ENCODE results near the gene LAS1L.
"Not testable (repeated sequence)": the region's sequence is repeated elsewhere in the genome, so short reads cannot be mapped to it uniquely, and the experiment has no call there.

The LAS1L gene

GRCh38 chrX:65534450-65535292 lies at the start of gene LAS1L:
Gene LAS1L, minus strand, starts transcription at chrX:65534787. Its CDS starts 72 bp downstream, at chrX:65534715.
- Histone ChIP-seq H3K27me3 (ENCODE audit: low read depth) (no peaks in the 10 kb centered on the region), H3K36me3 (replicated peaks) (peaks cover 25% of the 10 kb centered on the region), H3K4me1 (no peaks in the 10 kb centered on the region; the same call in 1 of the 2 replicates), H3K9me3 (no peaks in the 10 kb centered on the region), H3K4me3 (peak within 1 kb of the TSS; percentile 80)
- DNase-seq (ENCODE audit: low spot score in 2 of 2), result peak; percentile 90 to 96
- in situ Hi-C loops (cut with MboI; ENCODE audit: low sequenced_read_pairs), result loop anchor here (10.0 kb wide), 1 partner anchor 130 kb away; the partner anchor contains the start of gene MSN

GRCh38 chrX:65582450-65583082 lies 48.0 kb upstream of the LAS1L start:
- in situ Hi-C loops (cut with MboI; ENCODE audit: low sequenced_read_pairs), result loop anchor here (10.0 kb wide), 2 partner anchors 402 to 1142 kb away; no protein-coding TSS in a partner anchor

DNA sequence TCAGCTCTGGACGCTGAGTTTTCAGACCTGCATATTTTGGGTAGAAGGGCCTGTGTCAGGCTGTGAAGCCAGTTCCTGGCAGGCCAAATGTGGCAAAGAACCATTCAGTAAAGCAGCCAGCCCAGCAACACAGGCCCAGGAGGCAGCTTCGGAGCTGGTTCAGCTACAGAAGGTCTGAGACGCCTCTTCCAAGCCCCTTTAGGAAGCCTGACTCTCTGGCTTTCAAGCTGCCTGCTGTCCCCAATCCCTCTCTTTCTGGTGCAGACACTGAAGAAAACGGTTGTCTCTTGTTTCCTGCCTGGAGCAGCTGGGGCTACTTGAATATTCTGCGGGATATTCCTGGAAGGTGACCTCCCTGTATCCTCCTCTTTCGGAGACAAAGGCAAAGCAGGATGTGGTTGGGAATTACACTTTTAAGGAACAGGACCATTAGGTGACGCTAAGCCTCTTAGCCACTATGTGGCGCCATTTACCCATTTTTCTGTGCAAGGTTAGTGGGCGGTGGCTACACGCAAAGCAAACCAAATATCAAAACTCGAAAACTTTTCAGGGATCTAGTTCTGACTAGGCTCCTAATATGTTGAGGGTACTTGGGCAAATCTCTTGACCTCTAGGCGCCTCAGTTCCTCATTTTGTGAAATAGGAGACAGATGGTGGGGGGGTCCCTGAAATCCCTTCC lies 47.2 kb upstream of the LAS1L start:
- in situ Hi-C loops (cut with MboI; ENCODE audit: low sequenced_read_pairs), result loop anchor here (10.0 kb wide), 2 partner anchors 403 to 1143 kb away; no protein-coding TSS in a partner anchor

More at GRCh38 chrX:65582450-65583082, 48.0 kb upstream of the LAS1L start:
- Histone ChIP-seq H3K36me3 (replicated peaks) (no peaks in the 10 kb centered on the region), H3K9me3 (no peaks in the 10 kb centered on the region), H3K27me3 (ENCODE audit: low read depth) (no peaks in the 10 kb centered on the region), H3K4me1 (no peaks in the 10 kb centered on the region), H3K4me3 (no peak overlapping the region)
- no peak for DNase-seq (ENCODE audit: low spot score in 2 of 2)

GRCh38 chrX:65578346-65578745 lies 43.8 kb upstream of the LAS1L start:
- H3K36me3 ChIP-seq (replicated peaks), result no peaks in the 10 kb centered on the region
- no peaks in the 10 kb centered on the region for H3K4me1 ChIP-seq
- no peak overlapping the region for H3K4me3 ChIP-seq
- DNase-seq (ENCODE audit: low spot score in 2 of 2), result no peak
- in situ Hi-C loops (cut with MboI; ENCODE audit: low sequenced_read_pairs), result no loop called here
- no peaks in the 10 kb centered on the region for H3K9me3 ChIP-seq
- no peaks in the 10 kb centered on the region for H3K27me3 ChIP-seq (ENCODE audit: low read depth)

More for the DNA sequence above, 47.2 kb upstream of the LAS1L start:
- Histone ChIP-seq H3K4me3 (no peak overlapping the region), H3K36me3 (replicated peaks) (no peaks in the 10 kb centered on the region), H3K4me1 (no peaks in the 10 kb centered on the region), H3K9me3 (no peaks in the 10 kb centered on the region), H3K27me3 (ENCODE audit: low read depth) (no peaks in the 10 kb centered on the region)
- peak; percentile 75 to 76 for DNase-seq (ENCODE audit: low spot score in 2 of 2)

GRCh38 chrX:65576160-65576559 lies 41.6 kb upstream of the LAS1L start:
- no peak overlapping the region for H3K4me3 ChIP-seq
- in situ Hi-C loops (cut with MboI; ENCODE audit: low sequenced_read_pairs), result no loop called here
- DNase-seq (ENCODE audit: low spot score in 2 of 2), result no peak
- H3K36me3 ChIP-seq (replicated peaks), result no peaks in the 10 kb centered on the region
- no peaks in the 10 kb centered on the region for H3K27me3 ChIP-seq (ENCODE audit: low read depth)
- H3K4me1 ChIP-seq, result no peaks in the 10 kb centered on the region
- H3K9me3 ChIP-seq, result no peaks in the 10 kb centered on the region

- in situ Hi-C loops (cut with MboI; ENCODE audit: low sequenced_read_pairs), result no loop called here
- no peaks in the 10 kb centered on the region for H3K9me3 ChIP-seq
- DNase-seq (ENCODE audit: low spot score in 2 of 2), result no peak
- no peaks in the 10 kb centered on the region for H3K27me3 ChIP-seq (ENCODE audit: low read depth)
- H3K4me1 ChIP-seq, result no peaks in the 10 kb centered on the region
- H3K4me3 ChIP-seq, result no peak overlapping the region
- H3K36me3 ChIP-seq (replicated peaks), result no peaks in the 10 kb centered on the region
Measured at GRCh38 chrX:65575022-65575421, 40.4 kb upstream of the LAS1L start.

- Histone ChIP-seq H3K9me3 (no peaks in the 10 kb centered on the region), H3K4me1 (no peaks in the 10 kb centered on the region), H3K36me3 (replicated peaks) (no peaks in the 10 kb centered on the region), H3K4me3 (no peak overlapping the region), H3K27me3 (ENCODE audit: low read depth) (no peaks in the 10 kb centered on the region)
- no peak for DNase-seq (ENCODE audit: low spot score in 2 of 2)
- in situ Hi-C loops (cut with MboI; ENCODE audit: low sequenced_read_pairs), result no loop called here
Measured at GRCh38 chrX:65574356-65574755, 39.8 kb upstream of the LAS1L start.

- Histone ChIP-seq H3K36me3 (replicated peaks) (no peaks in the 10 kb centered on the region), H3K4me1 (no peaks in the 10 kb centered on the region), H3K9me3 (no peaks in the 10 kb centered on the region), H3K4me3 (no peak overlapping the region), H3K27me3 (ENCODE audit: low read depth) (no peaks in the 10 kb centered on the region)
- DNase-seq (ENCODE audit: low spot score in 2 of 2), result no peak
- in situ Hi-C loops (cut with MboI; ENCODE audit: low sequenced_read_pairs), result no loop called here
Measured at GRCh38 chrX:65572971-65573370, 38.4 kb upstream of the LAS1L start.

- in situ Hi-C loops (cut with MboI; ENCODE audit: low sequenced_read_pairs); H3K36me3 ChIP-seq (replicated peaks); H3K4me3 ChIP-seq; H3K4me1 ChIP-seq; H3K27me3 ChIP-seq (ENCODE audit: low read depth); H3K9me3 ChIP-seq; DNase-seq (ENCODE audit: low spot score in 2 of 2): not testable (repeated sequence)
Measured at GRCh38 chrX:65562850-65563249, 28.3 kb upstream of the LAS1L start.

DNA sequence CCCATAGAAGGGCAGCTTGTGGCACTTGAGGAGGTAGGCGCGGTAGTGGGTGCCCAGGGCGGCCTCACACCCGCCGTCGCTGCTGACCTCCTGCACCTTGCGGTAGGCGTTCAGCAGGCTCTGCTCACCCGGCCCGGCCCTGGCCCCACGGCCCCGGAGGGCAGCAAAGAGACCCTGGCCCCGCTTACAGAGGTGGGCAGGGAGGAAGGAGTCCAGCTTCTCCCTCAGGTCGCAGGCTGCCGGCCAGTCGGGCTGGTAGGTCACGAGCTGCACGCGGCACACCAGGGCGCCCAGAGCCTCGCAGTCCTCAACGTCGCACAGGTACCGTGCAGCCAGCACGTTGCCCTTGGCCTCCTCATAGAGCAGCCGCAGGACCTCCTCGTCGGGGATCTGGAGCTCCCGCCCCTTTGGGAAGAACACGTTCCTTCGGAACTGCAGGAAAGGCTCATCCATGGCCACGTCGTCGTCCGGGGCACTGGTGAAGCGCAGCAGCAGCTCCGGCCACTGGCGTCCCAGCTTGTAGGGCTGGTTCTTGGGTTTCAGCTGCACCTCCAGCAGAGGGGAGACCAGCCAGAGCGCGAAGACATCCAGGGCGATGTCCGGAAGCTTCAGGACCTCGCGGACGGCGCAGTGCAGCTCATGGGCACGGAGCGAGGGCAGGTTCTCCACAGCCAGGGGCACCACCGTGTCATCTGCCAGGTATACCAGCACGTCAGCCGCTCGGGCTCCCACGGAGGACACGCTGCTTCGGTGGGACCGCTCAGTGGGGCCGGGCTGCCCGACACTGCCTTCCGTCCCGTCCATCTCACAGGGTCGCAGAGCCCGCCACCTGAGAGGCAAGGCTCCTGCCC lies 17.1 kb upstream of the LAS1L start:
- Histone ChIP-seq H3K4me1 (no peaks in the 10 kb centered on the region), H3K4me3 (no peak overlapping the region), H3K27me3 (ENCODE audit: low read depth) (0 out of 2 replicates have a peak, but pooled peaks cover 2% of the 10 kb centered on the region), H3K36me3 (replicated peaks) (no peaks in the 10 kb centered on the region), H3K9me3 (peaks cover 2% of the 10 kb centered on the region; the same call in 1 of the 2 replicates)
- no peak for DNase-seq (ENCODE audit: low spot score in 2 of 2)
- in situ Hi-C loops (cut with MboI; ENCODE audit: low sequenced_read_pairs), result no loop called here

DNA sequence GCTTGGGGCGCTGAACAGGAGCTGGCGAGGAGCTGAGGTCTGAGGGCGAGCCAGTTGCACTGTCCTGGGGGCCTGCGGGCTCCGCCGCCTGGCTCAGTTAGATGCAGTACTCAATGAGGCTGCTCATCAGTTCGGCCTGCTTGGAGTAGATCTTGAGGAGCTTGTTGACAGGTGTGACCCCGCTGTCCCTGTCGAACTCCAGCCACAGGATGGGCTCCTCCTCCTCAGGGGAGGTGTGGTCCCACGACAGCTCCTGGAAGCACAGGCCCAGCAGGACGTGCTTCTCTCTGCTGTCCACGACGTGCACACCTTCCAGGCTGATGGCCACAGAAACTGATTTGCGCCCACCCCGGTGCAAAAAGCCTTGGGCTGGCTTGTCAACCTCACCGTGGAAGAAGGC lies 16.5 kb upstream of the LAS1L start:
- in situ Hi-C loops (cut with MboI; ENCODE audit: low sequenced_read_pairs), result no loop called here
- Histone ChIP-seq H3K4me1 (no peaks in the 10 kb centered on the region), H3K9me3 (peaks cover 2% of the 10 kb centered on the region; the same call in 1 of the 2 replicates), H3K27me3 (ENCODE audit: low read depth) (no peaks in the 10 kb centered on the region), H3K36me3 (replicated peaks) (no peaks in the 10 kb centered on the region), H3K4me3 (no peak overlapping the region)
- DNase-seq (ENCODE audit: low spot score in 2 of 2), result no peak

DNA sequence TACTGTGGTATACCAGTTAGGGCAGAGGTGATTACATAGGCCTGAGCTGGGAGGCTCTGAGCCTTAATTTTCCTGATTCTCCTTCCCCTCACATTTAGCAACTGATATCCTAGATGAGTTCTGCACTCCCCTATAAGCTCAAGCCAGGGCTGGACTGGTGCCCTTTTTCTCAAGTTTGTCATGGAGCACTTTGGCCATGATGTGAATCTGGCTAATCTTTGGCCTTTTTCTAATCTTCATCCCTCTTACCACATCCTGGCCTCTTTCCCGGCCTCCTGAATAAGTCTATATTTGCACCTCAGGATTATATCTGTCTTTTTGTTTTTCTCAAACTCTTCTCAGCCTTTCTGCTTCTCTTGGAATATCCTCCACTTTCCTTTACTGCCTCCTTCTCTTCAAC lies 10.9 kb upstream of the LAS1L start:
- DNase-seq (ENCODE audit: low spot score in 2 of 2), result no peak
- Histone ChIP-seq H3K27me3 (ENCODE audit: low read depth) (no peaks in the 10 kb centered on the region), H3K4me3 (no peak overlapping the region), H3K9me3 (no peaks in the 10 kb centered on the region), H3K4me1 (no peaks in the 10 kb centered on the region), H3K36me3 (replicated peaks) (no peaks in the 10 kb centered on the region)
- in situ Hi-C loops (cut with MboI; ENCODE audit: low sequenced_read_pairs), result no loop called here

DNA sequence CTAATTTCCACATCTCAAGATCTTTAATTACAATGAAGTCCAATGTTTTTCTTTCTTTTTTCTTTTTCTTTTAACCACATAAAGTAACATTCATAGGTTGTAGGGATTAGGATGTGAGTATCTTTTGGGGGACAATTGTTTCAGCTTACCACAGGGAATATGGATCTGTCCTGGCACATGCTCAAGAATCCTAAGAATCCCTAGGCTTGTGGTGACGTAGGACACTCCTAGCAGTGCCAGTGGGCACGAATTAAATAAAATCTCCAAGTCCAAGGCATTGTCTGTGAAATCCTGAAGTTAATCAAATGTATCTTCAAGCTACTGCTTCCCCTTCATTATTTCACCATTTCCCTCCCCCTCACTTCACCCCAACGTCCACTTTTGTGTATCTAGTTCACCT lies 2.6 kb upstream of the LAS1L start:
- H3K9me3 ChIP-seq, result no peaks in the 10 kb centered on the region
- in situ Hi-C loops (cut with MboI; ENCODE audit: low sequenced_read_pairs), result loop anchor here (10.0 kb wide), 1 partner anchor 128 kb away; the partner anchor contains the start of gene MSN
- peaks cover 6% of the 10 kb centered on the region for H3K36me3 ChIP-seq (replicated peaks)

More for the DNA sequence above, 2.6 kb upstream of the LAS1L start:
- DNase-seq (ENCODE audit: low spot score in 2 of 2), result no peak
- Histone ChIP-seq H3K4me1 (no peaks in the 10 kb centered on the region; the same call in 1 of the 2 replicates), H3K4me3 (no peak overlapping the region), H3K27me3 (ENCODE audit: low read depth) (no peaks in the 10 kb centered on the region)
